Suprapubic skin (tissue), 4 donors: ENCODE results near the gene FGF18.

Experiments used
- EP300 ChIP-seq: sonication (generic); formaldehyde crosslinking; IDR thresholded peaks from one replicate; pipeline ENCODE4 v1.6.1; 2017; ENCODE audit warnings: antibody characterized with exemption
- POLR2A ChIP-seq, 2 donors: fragments of 450-650 bp; IDR thresholded peaks; one replicate each; pipeline ENCODE4 v1.6.1; 2017; ENCODE audit warnings: antibody characterized with exemption in 2 of 2, mild to moderate bottlenecking in 2 of 2, moderate library complexity in 2 of 2
- POLR2AphosphoS5 ChIP-seq, 3 donors: sonication (generic); formaldehyde crosslinking; IDR thresholded peaks; one replicate each; pipeline ENCODE4 v1.6.1; 2017; ENCODE audit warnings: antibody characterized with exemption in 3 of 3
- TF ChIP-seq, protein P1 (sequence below), 2 donors: fragments of 200-600 bp in 1 of 2; fragments of 450-650 bp in 1 of 2; sonication (generic) in 1 of 2; IDR thresholded peaks; one replicate each; pipeline ENCODE4 v1.5.1; 2016 to 2019; ENCODE audit warnings: antibody characterized with exemption in 2 of 2, mild to moderate bottlenecking in 1 of 2, moderate library complexity in 1 of 2

GRCh38 chr5:171449426-171449825 lies 30.0 kb downstream of the FGF18 start:
- TF ChIP-seq, protein P1, sequence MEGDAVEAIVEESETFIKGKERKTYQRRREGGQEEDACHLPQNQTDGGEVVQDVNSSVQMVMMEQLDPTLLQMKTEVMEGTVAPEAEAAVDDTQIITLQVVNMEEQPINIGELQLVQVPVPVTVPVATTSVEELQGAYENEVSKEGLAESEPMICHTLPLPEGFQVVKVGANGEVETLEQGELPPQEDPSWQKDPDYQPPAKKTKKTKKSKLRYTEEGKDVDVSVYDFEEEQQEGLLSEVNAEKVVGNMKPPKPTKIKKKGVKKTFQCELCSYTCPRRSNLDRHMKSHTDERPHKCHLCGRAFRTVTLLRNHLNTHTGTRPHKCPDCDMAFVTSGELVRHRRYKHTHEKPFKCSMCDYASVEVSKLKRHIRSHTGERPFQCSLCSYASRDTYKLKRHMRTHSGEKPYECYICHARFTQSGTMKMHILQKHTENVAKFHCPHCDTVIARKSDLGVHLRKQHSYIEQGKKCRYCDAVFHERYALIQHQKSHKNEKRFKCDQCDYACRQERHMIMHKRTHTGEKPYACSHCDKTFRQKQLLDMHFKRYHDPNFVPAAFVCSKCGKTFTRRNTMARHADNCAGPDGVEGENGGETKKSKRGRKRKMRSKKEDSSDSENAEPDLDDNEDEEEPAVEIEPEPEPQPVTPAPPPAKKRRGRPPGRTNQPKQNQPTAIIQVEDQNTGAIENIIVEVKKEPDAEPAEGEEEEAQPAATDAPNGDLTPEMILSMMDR (IDR thresholded peaks at IDR 0.05): no peak
- TF ChIP-seq POLR2A (IDR thresholded peaks at IDR 0.05) (no peak), EP300 (no peak), POLR2AphosphoS5 (IDR thresholded peaks at IDR 0.05) (no peak)
